Urinary bladder (tissue), 4 donors: Measurements from ENCODE around the gene PDK1. TPM values are rescaled to one million over a fixed set of nuclear protein-coding genes. Genes with fewer than 3 reads are reported as not detected.
"Not testable (repeated sequence)": the region's sequence is repeated elsewhere in the genome, so short reads cannot be mapped to it uniquely, and the experiment has no call there.

ENCODE experiments used
- DNase-seq: peaks from one replicate; pipeline ENCODE4 v3.0.0-alpha.2; 2015; ENCODE audit errors: extremely low spot score
- H3K27ac ChIP-seq: one replicate; pipeline ENCODE4 v1.5.1; 2013; ENCODE audit warnings: low read depth, mild to moderate bottlenecking, moderate library complexity
- H3K36me3 ChIP-seq: one replicate; pipeline ENCODE4 v1.6.1; 2013; ENCODE audit warnings: mild to moderate bottlenecking, moderate library complexity; ENCODE audit not compliant: insufficient read depth
- H3K4me1 ChIP-seq: one replicate; pipeline ENCODE4 v1.6.1; 2013; ENCODE audit warnings: mild to moderate bottlenecking, moderate library complexity; ENCODE audit not compliant: insufficient read depth
- H3K4me3 ChIP-seq: one replicate; pipeline ENCODE4 v1.5.1; 2013; ENCODE audit warnings: low read depth, low read length
- WGBS: extraction: QIAGEN DNeasy Blood & Tissue Kit; methylation state at CpG from one replicate; pipeline ENCODE4 v1.1.7; 2013; 5-methylcytosine and 5-hydroxymethylcytosine counted together
- polyA plus RNA-seq: library from polyadenylated mRNA; stranded (reverse); fragments of 200-250 nt; gene quantifications from one replicate; pipeline ENCODE4 v1.2.3, GENCODE V29; 2013
- total RNA-seq: library from RNA; depleted of rRNA; stranded (reverse); fragments of >200 nt; gene quantifications from one replicate; pipeline ENCODE4 v1.2.3, GENCODE V29; 2014
- donor health status: healthy with polysubstance abuse.
- donor health status: healthy.

Gene PDK1
- total RNA-seq (17.7 TPM), polyA plus RNA-seq (4.4 TPM)

DNA sequence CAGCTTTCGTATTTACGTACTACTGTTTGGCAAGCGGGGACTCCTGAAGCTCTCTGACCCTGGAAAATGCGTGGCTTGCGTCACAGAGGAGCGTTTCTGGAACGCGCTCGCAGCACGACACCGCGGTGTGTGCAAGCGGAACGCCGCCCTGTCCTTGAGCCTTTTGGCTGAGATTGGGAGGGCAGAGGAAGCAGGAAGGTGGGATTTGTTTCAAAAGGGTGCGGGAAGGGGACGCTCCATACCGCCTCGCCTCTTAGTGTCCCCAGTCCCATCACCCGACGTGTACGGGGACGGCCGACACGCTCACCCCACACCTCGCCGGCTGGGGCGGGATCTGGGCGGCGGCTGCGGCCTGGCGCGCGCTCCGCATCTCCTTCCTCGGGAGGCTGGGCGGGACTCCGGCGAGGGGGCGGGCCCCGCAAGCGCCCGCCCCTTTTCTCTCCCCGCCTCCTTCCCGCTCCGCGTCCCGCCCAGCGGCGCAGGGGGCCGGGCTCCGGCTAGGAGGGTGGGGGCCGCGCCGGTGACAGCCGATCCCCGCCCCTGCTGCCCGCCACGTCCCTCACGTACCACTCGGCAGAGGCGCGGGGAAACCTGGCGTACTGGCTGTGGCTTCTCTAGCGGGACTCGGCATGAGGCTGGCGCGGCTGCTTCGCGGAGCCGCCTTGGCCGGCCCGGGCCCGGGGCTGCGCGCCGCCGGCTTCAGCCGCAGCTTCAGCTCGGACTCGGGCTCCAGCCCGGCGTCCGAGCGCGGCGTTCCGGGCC lies at the start of gene PDK1:
PDK1 (plus strand) TSS at position 569 of the 762 bp plus-strand sequence; CDS start at position 630, 61 bp downstream.
- peak; percentile 76 for DNase-seq
- peak within 1 kb of the TSS; percentile 71 for H3K4me3 ChIP-seq
- no peaks in the 10 kb centered on the region for H3K36me3 ChIP-seq
- H3K4me1 ChIP-seq = no peaks in the 10 kb centered on the region
- H3K27ac ChIP-seq = peak within 1 kb of the TSS; percentile 88
- whole genome bisulfite sequencing = under 1% methylated on average over 88 of the region's 88 CpGs

DNA sequence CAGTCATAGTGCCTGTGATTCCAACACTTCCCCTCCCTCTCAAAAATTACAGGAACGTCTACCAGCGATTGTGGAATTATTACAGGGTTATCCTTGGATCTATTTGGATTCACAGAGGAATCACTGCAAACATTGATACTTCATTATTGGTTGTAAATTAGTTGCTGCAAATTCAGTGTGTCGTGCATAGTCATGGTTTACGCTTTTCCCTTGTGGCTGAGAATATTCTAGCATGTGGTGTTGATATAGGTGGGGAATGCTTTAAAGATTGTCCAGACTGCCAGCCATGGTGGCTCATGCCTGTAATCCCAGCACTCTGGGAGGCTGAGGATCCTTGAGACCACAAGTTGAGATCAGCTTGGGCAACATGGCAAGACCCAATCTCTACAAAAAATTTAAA lies 48.7 kb upstream of the PDK1 start:
- Histone ChIP-seq H3K27ac (no peak overlapping the region), H3K4me3 (no peak overlapping the region), H3K36me3 (no peaks in the 10 kb centered on the region), H3K4me1 (no peaks in the 10 kb centered on the region)
- WGBS = 94% methylated on average over 4 of the region's 4 CpGs
- DNase-seq = no peak

DNA sequence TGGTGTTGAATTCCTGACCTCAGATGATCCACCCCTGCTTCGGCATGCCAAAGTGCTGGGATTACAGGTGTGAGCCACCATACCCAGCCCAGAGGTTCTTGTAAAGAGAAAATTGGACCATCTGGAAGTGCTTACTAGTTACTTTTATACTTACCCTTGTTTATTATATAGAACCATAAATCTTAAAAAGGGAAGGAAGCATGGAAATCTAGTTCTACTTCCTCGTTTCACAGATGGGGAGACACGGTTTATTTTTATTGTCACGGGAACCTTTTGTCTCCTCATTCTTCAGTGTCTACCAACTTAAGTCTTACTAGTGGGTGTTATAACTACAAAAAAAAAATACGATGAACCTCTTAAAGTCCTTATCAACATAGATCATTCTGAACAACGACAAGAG lies 45.8 kb upstream of the PDK1 start:
- DNase-seq = no peak
- WGBS = 65% methylated on average over 6 of the region's 6 CpGs
- H3K4me3 ChIP-seq = no peak overlapping the region
- no peaks in the 10 kb centered on the region for H3K36me3 ChIP-seq
- H3K4me1 ChIP-seq = no peaks in the 10 kb centered on the region
- no peak overlapping the region for H3K27ac ChIP-seq

DNA sequence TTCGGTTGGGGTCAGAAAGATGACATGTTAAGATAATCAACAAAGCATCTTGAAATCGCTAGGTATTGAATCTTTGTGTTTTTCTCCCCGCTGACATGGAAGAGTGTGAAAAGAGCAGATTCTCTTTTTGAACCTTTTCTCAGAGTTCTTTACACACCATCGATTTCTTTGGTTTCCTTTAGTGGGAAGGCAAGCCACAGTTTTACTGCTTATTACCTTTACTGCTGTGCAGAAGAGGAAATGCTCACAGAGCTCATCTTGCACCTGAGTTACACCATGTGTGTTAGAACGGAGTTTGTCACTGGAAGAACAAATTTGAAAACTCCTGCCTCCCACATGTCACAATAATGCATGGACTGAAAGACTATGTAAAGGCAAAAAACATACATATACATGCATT lies 45.3 kb upstream of the PDK1 start:
- Histone ChIP-seq H3K4me3 (no peak overlapping the region), H3K36me3 (no peaks in the 10 kb centered on the region), H3K4me1 (no peaks in the 10 kb centered on the region), H3K27ac (no peak overlapping the region)
- 80% methylated on average over 5 of the region's 5 CpGs for WGBS
- DNase-seq = no peak

DNA sequence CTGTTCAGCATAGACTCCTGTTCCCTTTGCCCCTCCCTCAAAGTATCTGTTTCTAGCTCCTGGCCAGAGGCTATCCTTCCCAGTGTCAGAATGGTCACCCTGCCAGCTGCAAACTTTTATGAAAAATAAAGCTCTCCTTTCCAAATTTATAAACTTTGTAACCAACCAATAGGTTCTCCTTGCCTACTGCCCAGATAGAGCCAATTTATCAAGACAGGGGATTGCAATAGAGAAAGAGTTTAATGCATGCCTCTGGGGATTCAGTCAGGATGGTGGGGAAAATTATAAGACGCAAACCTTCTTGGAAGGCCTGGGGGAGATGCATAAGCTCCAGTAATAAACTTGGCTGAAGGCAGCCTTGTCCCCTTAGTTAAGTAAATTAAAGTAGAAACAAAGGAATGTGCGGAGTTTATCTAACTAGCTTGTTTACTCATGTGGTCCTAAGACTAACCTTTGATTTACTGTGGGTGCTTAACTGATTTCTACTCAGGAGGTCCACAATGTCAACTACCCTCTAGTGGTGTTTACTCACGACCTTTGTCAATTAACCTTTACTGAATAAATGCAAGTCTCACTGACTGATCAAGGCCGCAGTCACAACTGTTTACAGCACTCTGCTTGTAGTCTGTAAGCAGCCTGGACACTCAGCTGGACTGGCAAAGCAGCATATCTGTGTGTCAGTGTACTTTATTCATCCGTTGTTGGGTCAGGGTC lies 42.9 kb upstream of the PDK1 start:
- WGBS = 89% methylated on average over 5 of the region's 5 CpGs
- no peaks in the 10 kb centered on the region for H3K36me3 ChIP-seq
- no peak overlapping the region for H3K27ac ChIP-seq
- DNase-seq = no peak
- no peak overlapping the region for H3K4me3 ChIP-seq
- no peaks in the 10 kb centered on the region for H3K4me1 ChIP-seq

DNA sequence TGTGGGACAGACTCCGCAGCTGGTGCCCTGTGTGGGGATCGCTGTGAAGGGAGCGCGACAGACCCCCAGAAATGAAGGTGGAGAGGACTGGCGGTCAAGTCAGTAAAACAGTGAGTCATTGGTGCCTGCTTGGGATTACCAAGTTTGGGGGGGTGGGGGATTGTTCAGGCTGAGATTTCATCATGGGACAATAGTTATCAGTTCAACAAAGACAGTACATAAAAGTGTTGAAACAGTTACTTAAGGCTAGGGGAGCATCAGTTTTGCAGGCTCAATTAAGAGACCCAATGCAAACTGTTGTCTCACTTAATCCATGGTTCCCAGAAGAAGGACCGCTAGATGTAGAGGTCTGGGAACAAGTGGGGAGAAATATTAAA lies 42.4 kb upstream of the PDK1 start:
- WGBS = 97% methylated on average over 6 of the region's 6 CpGs
- no peaks in the 10 kb centered on the region for H3K4me1 ChIP-seq
- DNase-seq = no peak
- H3K27ac ChIP-seq = no peak overlapping the region
- H3K36me3 ChIP-seq = no peaks in the 10 kb centered on the region
- H3K4me3 ChIP-seq = no peak overlapping the region

DNA sequence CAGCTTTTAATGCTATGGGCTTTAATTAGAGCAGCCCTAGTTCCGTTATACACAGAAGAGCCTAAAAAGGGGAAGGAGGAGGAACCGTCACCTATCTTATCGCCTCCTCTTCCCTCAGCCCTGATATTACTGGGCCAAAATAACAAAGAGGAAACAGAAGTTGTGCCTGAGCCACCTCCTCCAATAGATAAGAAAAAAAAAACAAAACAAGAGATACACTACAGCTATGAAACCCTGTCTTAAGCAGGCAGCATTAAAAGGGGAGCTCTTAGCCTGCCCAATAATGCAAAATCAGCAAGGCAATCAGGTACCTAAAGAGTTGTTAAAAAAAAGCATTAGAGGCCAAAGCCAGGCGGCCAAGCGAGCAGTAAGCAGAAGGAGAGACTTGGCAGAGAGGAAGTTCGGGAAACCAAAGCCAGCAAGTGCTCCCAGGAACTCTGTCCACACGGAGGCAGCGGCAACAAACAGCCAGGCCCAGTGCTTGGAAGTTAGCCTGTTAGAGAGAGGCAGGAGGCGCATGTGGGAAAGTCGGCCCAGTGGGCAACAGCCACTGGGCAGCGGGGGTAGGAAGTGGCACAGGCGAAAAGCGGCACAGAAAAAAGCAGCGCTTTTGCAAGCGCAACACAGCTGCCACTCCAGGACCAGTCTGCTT lies 41.8 kb upstream of the PDK1 start:
- no peaks in the 10 kb centered on the region for H3K36me3 ChIP-seq
- no peaks in the 10 kb centered on the region for H3K4me1 ChIP-seq
- H3K27ac ChIP-seq = no peak overlapping the region
- DNase-seq = no peak
- 85% methylated on average over 15 of the region's 15 CpGs for WGBS
- H3K4me3 ChIP-seq = no peak overlapping the region

DNA sequence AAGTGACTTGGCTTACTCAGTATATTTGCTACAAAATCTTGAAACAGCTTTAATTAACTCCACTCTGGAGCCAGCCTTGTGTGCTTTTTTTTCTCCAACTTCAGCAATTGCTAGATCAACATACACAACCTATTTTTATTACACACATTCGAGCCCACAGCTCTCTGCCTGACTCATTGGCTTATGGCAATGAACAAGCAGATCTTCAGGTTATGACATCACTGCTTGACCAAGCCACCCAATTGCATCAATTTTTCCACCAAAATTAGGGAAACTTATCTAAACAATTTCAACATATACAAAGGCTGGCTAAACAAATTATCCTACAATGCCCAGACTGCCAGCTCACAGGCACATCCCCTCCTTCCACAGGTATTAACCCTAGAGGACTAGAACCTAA lies 39.6 kb upstream of the PDK1 start:
- Histone ChIP-seq H3K4me1 (no peaks in the 10 kb centered on the region), H3K4me3 (no peak overlapping the region), H3K36me3 (no peaks in the 10 kb centered on the region), H3K27ac (no peak overlapping the region)
- no peak for DNase-seq
- 46% methylated on average over 1 of the region's 1 CpG for WGBS

DNA sequence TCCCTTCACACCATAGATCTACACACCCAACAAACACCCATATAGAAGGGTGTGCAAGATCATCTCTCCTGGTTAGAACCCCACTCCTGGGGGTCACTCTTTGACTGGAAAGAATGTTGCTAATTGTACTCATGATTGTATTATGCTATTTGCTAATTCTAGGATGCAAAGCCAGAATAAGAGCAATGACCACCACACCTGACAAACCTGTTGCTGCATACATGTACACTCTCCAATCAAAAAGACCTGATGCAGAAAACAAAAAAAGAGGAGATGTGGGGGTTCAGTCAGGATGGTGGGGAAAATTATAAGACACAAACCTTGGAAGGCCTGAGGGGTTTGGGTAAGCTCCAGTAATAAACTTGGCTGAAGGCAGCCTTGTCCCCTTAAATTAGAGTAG lies 36.9 kb upstream of the PDK1 start:
- no peak for DNase-seq
- Histone ChIP-seq H3K36me3 (no peaks in the 10 kb centered on the region), H3K4me3 (no peak overlapping the region), H3K27ac (no peak overlapping the region), H3K4me1 (no peaks in the 10 kb centered on the region)

DNA sequence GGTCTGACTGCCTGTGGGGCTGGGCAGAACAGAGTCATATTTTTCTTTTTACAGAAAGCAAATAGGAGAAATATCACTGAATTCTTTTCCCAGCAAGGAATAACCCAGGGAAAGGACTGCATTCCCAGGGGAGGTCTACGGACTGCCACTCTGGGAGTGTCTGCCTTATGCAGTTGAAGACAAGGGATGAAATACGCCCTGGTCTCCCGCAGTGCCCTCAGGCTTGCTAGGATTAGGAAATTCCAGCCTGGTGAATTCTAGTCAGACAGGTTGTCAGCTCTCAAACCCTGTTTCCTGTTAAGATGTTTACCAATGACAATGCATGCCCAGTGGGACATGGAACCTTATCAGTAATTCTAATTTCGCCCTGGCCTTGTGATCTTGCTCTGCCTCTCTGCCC lies 30.3 kb upstream of the PDK1 start:
- H3K27ac ChIP-seq = no peak overlapping the region
- no peaks in the 10 kb centered on the region for H3K36me3 ChIP-seq
- no peaks in the 10 kb centered on the region for H3K4me1 ChIP-seq
- 92% methylated on average over 4 of the region's 4 CpGs for WGBS
- H3K4me3 ChIP-seq = no peak overlapping the region
- no peak for DNase-seq

DNA sequence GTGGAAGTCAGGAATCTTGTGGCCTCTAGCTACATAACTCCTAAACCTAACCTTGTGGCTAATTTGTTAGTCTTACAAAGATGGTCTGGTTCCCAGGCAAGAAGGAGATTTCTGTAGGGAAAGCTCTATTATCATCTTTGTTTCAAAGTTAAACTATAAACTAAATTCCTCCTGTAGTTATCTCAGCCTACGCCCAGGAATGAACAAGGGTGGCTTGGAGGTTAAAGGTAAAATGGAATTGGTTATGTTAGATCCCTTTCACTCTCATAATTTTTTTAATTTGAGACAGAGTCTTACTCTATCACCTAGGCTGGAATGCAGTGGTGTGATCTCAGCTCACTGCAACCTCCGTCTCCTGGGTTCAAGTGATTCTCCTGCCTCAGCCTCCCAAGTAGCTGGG lies 24.6 kb upstream of the PDK1 start:
- DNase-seq = no peak
- 86% methylated on average over 2 of the region's 2 CpGs for WGBS
- Histone ChIP-seq H3K27ac (no peak overlapping the region), H3K4me3 (no peak overlapping the region), H3K4me1 (no peaks in the 10 kb centered on the region), H3K36me3 (no peaks in the 10 kb centered on the region)

DNA sequence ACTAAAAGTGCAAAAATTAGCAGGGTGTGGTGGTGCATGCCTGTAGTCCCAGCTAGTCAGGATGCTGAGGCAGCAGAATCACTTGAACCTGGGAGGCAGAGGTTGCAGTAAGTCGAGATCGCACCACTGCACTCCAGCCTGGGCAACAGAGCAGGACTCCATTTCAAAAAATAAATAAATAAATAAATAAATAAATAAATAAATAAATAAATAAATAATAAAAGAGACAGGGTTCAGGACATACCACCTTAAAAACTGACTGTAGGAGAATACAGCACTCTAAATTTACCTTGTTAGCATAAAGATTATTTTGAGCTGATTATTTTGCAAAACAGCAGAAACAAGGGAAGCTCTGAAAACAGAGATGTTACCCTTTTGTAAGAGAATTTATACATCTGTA lies 23.4 kb upstream of the PDK1 start:
- 100% methylated on average over 2 of the region's 2 CpGs for WGBS
- H3K4me1 ChIP-seq, DNase-seq, H3K27ac ChIP-seq, H3K4me3 ChIP-seq, H3K36me3 ChIP-seq: not testable (repeated sequence)

DNA sequence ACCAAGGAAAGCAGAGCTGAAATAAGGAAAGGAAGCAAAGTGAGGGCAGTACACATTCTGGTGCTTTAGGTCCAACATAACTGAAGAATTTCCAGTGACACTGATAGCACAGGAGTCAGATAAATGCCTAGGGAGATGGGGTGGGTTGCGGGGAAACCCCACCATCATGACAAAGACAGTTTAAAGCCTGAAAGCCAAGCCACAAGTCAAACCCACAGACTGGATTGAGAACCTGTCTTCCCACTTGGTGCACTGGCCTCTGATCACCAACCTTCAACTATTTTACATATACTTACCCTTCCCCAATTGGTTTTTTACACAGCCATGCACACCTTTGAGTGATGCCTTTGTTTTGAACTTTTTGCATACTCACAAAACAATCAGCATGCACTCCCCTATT lies 22.2 kb upstream of the PDK1 start:
- no peaks in the 10 kb centered on the region for H3K36me3 ChIP-seq
- H3K4me1 ChIP-seq = no peaks in the 10 kb centered on the region
- WGBS = 93% methylated on average over 1 of the region's 1 CpG
- DNase-seq = no peak
- H3K4me3 ChIP-seq = no peak overlapping the region
- H3K27ac ChIP-seq = no peak overlapping the region

DNA sequence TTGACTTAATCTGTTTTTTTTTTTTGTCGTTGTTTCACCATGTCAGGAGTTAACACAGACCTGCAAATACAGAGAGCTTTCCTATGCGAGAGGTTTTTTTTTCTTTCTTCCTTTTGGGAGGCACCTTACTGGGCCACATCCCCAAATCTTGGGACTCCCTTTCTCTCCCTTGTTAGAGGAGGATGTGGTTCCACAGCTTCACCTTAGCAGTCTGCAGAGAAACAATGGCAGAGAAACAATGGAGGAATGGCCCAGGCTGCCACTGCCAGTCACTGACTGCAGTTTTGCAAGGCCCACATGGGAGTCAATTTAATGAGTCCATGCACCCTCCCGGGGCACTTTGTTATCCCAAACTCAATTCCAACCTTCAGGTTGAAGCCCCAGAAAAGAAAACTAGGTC lies 20.8 kb upstream of the PDK1 start:
- no peak for DNase-seq
- Histone ChIP-seq H3K4me3 (no peak overlapping the region), H3K36me3 (no peaks in the 10 kb centered on the region), H3K4me1 (no peaks in the 10 kb centered on the region), H3K27ac (no peak overlapping the region)
- WGBS = 95% methylated on average over 3 of the region's 3 CpGs
